Erythroblast (primary cell): ENCODE results near the gene CHIC2.

ENCODE experiments used
- GATA1 ChIP-seq: IDR thresholded peaks from 2 replicates; pipeline ENCODE4 v1.6.1; 2011; ENCODE audit warnings: low read depth, mild to moderate bottlenecking, control low read depth, low read length, moderate library complexity
- POLR2A ChIP-seq: IDR thresholded peaks from 2 replicates; pipeline ENCODE4 v1.6.1; 2011; ENCODE audit warnings: mild to moderate bottlenecking, low read length

DNA sequence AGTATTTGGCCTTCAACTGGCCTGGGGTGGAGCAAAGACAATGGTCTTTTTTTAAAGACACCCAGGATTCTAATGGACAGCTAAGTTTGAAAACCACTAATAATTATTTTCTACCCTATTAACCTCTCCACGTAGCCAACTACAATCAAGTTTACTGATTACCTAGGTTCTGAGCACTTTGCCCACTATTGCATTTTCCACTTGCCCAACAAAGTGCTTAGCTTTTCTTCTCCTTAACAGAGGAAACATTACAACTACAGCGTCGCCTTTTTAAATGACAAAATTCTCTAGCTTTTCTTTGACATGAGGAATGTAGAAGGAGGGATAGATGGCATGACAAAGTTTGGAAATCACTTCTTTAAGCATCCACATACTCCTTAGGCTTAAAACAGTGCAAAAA is 2.0 kb downstream of the CHIC2 start:
- TF ChIP-seq POLR2A = no peak
- no peak for TF ChIP-seq GATA1
